RPMI8226 (cell line): Measurements from ENCODE around the gene MFSD6.
"Not testable (repeated sequence)": the region's sequence is repeated elsewhere in the genome, so short reads cannot be mapped to it uniquely, and the experiment has no call there.

Experiments
- DNase-seq: peaks from one replicate; pipeline ENCODE4 v3.0.0-alpha.2; 2015

MFSD6 gene

GRCh38 chr2:190467575-190468083, 59.5 kb downstream of the MFSD6 start:
- peak; percentile 69 for DNase-seq

GRCh38 chr2:190468354-190468753, 60.2 kb downstream of the MFSD6 start:
- not testable (repeated sequence) for DNase-seq

DNA sequence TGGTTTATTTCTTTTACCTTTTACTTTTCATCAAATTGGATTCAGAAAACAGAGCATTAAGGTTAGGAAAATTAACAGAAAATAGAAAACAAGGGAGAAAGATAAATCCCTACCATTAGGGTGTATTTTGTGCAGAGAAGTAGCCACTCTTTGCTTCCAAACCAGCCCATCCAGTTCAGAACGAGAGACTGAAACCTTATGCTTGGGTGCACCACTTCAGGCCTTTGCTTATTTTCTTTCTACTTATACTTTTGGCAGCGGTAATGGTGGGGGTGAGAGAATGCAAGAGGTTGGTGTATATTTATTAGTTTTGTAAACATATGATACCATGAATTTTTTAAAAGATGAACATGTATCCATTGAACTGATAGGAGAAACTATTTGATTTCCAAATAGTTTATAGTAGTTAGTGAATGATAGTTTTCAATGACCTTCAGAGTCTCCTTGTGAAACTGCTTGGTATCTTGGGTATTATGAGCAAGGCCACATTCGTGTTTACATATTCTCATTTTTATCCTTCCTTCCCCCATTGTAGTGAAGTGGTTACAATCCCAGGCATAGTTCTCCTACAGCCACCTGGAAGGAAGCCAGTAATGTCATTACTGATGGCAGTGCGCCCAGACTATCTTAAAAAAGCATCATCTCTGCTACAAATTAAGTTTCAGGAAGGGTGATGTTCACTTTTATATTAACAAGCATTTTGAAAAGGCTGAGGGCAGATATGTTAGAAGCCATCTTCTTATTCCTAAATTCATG, 60.8 kb downstream of the MFSD6 start:
- DNase-seq, result peak; percentile 95

- peak; percentile 88 for DNase-seq
Observed at GRCh38 chr2:190469771-190470170, 61.6 kb downstream of the MFSD6 start.

- DNase-seq, result no peak
Observed at GRCh38 chr2:190470256-190470826, 62.2 kb downstream of the MFSD6 start.

DNA sequence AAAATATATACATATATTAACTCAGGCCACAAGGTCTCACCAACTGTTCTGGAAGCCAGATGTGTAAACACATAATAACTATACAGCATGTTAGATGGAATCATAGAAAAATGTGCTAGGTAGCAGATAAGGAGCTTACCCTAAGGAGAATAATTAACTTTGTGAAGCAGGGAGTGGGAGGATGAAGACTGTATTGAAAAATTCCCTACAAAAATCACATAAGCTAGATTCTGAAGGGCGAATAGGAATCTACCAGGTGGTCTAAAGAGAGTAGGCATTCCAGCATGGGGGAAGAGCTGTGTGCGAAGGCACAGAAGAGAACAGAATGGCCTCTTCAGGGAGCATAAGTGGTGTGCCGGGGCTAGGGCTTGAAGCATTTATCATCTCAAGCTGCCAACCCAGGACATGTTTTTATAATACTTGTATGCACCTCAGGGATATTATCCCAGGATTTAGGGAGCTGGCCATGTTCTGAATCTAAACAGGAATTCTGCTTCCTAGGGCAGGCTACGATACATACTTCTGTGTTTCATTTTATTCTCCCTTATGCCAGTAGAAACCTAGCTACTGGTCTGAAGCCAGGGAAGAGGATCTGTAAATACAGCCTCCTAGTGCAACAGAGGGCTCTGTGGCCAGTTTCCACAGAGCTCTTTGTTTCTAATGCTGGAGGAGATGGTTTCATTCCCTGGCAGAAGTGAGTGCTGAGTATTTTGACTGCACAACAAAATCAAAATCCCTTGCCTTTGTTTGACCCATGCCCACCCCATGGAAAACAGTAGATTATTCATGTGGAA, 69.7 kb downstream of the MFSD6 start:
- DNase-seq, result no peak

DNA sequence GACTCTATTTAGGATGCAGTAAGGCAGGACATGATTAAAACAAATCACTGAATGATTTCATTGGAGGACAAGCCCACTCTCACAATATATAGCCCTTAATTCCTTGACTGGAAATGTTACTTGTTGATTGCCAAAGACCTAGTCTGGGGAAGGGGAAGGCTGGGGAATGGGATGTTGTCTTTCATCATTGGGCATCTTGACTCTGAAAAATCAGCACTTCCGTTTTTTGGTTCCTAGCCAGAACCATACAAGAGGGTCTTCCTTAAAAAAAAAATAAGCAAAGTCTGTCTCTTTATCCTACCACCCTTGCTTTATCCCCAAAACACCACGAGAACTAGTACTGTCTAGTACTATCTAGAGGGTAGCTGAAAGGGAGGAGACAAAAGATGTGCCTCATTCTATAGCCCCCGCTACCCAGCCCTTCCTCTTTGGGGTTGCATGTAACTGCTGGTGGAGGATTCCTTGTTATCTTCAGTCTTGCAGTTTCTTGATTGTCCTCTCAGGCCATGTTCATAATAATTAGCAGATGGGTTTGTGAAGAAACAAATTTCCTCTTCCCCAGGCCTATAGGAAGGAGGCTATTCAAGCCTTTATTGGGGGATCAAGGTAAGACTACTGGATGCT, 70.5 kb downstream of the MFSD6 start:
- DNase-seq, result no peak

DNA sequence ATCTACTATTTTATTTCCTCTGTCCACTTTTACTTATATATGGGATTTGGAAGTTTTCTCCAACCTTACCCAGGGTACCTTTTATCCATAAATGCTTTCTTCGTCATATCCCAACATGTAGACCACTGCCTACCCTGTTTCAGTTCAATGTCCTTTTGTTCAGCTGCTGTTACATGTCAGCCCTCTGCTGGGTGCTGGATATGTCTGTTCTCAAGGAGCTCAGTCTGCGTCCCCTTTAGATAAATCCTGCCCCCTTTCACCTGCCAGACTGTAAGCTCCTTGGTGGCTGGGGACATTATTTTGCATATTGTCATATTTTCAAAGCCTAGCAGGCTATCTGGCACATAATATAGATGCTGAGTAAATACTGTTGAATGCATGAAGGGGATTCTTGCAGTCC, 73.2 kb downstream of the MFSD6 start:
- no peak for DNase-seq

GRCh38 chr2:190482451-190482850, 74.3 kb downstream of the MFSD6 start:
- no peak for DNase-seq

- DNase-seq, result no peak
Observed at GRCh38 chr2:190486037-190486623, 78.0 kb downstream of the MFSD6 start.

DNA sequence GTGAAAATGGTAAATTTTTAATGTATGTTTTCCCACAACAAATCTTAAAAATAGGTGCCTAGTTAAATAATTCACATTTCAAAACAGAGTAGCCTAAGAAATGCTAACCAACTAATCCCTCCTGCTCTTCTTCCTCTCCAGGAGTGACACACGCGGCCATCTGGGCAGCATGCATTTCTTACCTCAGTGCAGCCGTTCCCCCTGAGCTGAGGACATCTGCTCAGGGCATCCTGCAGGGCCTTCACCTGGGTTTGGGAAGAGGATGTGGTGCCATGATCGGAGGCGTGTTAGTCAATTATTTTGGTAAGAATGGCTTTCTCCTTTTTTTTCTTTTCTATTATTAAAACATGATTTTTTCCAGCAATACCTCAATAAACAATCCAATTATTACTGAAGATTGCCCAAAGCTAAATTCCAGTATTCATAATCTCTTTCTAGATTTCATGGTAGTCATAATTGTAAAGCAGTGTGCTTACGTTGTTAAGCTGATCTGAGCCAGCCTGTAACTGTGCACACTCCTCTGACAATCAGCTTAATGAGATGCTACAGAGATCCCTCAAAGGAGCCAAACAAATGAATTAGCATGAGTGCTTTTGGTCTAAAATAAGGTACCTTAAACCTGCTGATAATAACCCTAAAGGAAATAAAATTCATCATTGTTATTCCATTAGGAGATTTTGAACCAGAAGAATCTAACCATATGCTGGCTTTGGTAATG, 80.5 kb downstream of the MFSD6 start:
- DNase-seq, result no peak

GRCh38 chr2:190489475-190489874, 81.3 kb downstream of the MFSD6 start:
- DNase-seq, result no peak

GRCh38 chr2:190490502-190490901, 82.3 kb downstream of the MFSD6 start:
- no peak for DNase-seq

DNA sequence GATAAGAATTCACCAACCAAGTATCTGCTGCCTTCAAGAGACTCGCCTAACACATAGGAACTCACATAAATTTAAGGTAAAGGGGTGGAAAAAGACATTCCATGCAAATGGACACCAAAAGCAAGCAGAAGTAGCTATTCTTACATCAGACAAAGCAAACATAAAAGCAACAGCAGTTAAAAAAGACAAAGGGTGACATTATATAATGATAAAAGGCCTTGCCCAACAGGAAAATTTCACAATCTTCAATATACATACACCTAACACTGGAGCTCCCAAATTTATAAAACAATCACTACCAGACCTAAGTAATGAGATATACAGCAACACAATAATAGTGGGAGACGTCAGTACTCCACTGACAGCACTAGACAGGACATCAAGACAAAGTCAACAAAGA, 84.9 kb downstream of the MFSD6 start:
- DNase-seq, result no peak

GRCh38 chr2:190494600-190495227, 86.6 kb downstream of the MFSD6 start:
- DNase-seq, result not testable (repeated sequence)

DNA sequence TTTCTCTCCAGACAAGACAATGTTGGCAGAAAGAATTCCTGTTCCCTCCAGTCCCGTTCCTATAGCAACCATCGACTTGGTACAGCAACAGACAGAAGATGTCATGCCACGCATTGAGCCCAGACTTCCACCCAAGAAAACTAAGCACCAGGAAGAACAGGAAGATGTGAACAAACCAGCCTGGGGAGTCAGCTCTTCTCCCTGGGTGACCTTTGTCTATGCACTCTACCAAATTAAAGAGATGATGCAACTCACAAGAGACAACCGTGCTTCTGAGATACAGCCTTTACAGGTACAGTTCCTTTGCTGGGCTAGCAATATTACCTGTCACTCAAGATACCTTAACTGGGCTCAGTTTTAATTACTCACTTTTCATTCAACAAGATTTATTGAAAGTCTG, 89.3 kb downstream of the MFSD6 start:
- no peak for DNase-seq

DNA sequence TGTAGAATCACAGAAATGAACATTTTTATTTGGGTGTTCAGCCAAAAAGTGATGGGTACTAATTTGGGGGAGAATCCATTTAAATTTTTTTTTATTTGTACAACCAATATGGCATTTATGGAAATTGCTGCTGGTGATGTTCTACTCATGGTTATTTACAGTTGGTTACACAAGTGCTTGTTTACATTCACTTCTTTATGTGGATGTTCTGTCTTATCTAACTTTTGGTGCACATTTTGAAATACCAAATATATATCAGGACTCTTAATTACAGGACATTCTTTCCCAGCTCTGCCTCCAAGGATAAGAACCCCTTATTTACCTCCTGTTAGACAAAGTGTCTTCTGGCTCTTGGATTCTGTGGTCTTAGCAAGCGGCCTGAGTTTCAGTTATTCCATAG, 91.1 kb downstream of the MFSD6 start:
- no peak for DNase-seq

DNA sequence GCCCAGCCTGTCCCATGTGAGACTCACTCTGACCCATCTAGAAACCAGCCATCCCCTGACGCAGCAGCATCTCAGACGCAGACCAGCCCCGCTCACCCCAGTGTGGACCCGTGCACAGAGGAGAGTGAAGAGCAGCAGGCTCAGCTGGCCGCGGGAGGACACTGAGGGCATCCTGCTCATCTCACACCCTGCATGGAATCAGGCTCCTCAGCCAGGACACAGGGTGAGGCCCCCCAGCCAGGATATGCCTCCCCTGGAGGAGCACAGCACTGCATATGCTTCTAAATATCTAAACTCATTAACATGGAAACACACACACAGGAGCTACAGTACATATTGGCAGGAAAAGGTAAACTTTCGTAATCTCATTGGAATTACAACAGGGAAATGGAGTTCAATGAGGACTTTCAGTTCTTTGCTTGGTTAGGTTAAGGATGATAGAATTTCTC, 91.9 kb downstream of the MFSD6 start:
- no peak for DNase-seq

- no peak for DNase-seq
Observed at GRCh38 chr2:190501231-190501630, 93.1 kb downstream of the MFSD6 start.

DNA sequence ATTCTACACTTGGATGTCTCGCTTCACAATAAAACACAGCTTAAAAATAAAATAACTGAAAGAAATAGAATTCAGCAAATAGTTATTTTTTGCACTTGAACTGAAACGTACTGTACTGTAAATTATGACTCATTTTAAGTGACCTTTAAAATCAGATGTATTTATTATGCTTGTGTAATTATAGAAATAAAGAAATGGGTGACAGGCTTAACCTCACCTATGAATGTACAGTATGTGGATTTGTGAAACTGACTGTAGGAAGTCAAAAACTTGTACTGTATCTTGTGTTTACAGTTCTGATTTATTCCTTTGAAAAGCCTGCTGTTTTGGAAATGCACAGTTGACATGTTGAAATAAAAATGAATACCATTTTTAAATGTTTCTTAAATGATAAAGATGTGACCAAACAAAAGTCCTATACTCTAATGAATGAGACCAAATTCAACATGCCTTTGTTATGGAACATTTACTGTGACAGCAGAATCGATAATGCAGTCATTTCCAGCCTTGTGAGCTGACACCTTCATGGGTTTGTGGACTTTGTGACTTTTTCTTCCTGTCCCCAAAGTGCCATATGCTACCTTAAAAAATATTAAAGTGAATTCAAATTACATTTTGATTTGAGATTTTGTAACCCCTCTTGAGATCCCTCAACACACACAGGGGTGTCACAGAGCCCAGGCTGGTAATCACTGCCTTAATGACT, 93.7 kb downstream of the MFSD6 start:
- DNase-seq, result no peak

GRCh38 chr2:190503088-190503487, 94.9 kb downstream of the MFSD6 start:
- DNase-seq, result no peak
